Duodenal mucosa (tissue), 2 donors: ENCODE measurements around the gene RNF217.

Experiments
- H3K27ac ChIP-seq: one replicate; pipeline ENCODE4 v1.7.0; 2013; ENCODE audit warnings: low read depth, low read length
- H3K27me3 ChIP-seq, 2 donors: one replicate each; pipeline ENCODE4 v1.7.0; 2013; ENCODE audit warnings: low read length in 2 of 2, control low read depth in 1 of 2; ENCODE audit not compliant: insufficient read depth in 2 of 2, control insufficient read depth in 1 of 2
- H3K36me3 ChIP-seq, 2 donors: one replicate each; pipeline ENCODE4 v1.7.0; 2013; ENCODE audit warnings: low read length in 2 of 2, control low read depth in 1 of 2; ENCODE audit not compliant: insufficient read depth in 2 of 2, control insufficient read depth in 1 of 2
- H3K4me1 ChIP-seq, 2 donors: one replicate each; pipeline ENCODE4 v1.7.0; 2013; ENCODE audit warnings: low read length in 2 of 2, control low read depth in 1 of 2; ENCODE audit not compliant: insufficient read depth in 2 of 2, control insufficient read depth in 1 of 2
- H3K4me3 ChIP-seq, 2 donors: one replicate each; pipeline ENCODE4 v1.7.0; 2013; ENCODE audit warnings: low read length in 2 of 2, low read depth in 1 of 2
- H3K9ac ChIP-seq, 2 donors: one replicate each; pipeline ENCODE4 v1.7.0; 2013; ENCODE audit warnings: low read length in 2 of 2, low read depth in 1 of 2
- H3K9me3 ChIP-seq, 2 donors: one replicate each; pipeline ENCODE4 v1.7.0; 2013; ENCODE audit warnings: low read length in 2 of 2, control low read depth in 1 of 2; ENCODE audit not compliant: control insufficient read depth in 1 of 2

RNF217 gene

GRCh38 chr6:125046107-125046925, 84.1 kb downstream of the RNF217 start:
- Histone ChIP-seq H3K4me3 (no peak overlapping the region), H3K4me1 (no peaks in the 10 kb centered on the region), H3K9ac (no peak overlapping the region), H3K36me3 (no peaks in the 10 kb centered on the region), H3K27me3 (no peaks in the 10 kb centered on the region), H3K9me3 (no peaks in the 10 kb centered on the region), H3K27ac (no peak overlapping the region)

- Histone ChIP-seq H3K4me3 (no peak overlapping the region), H3K27ac (no peak overlapping the region), H3K27me3 (no peaks in the 10 kb centered on the region), H3K9ac (no peak overlapping the region), H3K36me3 (no peaks in the 10 kb centered on the region), H3K4me1 (no peaks in the 10 kb centered on the region), H3K9me3 (no peaks in the 10 kb centered on the region)
These were observed 86.0 kb downstream of the RNF217 start for GRCh38 chr6:125048274-125048673.

GRCh38 chr6:125050663-125051318, 88.6 kb downstream of the RNF217 start:
- no peaks in the 10 kb centered on the region for H3K36me3 ChIP-seq
- H3K9me3 ChIP-seq = no peaks in the 10 kb centered on the region
- H3K4me3 ChIP-seq = no peak overlapping the region
- no peaks in the 10 kb centered on the region for H3K27me3 ChIP-seq
- H3K27ac ChIP-seq = no peak overlapping the region
- H3K4me1 ChIP-seq = no peaks in the 10 kb centered on the region
- no peak overlapping the region for H3K9ac ChIP-seq

GRCh38 chr6:125053809-125054208, 91.6 kb downstream of the RNF217 start:
- Histone ChIP-seq H3K9me3 (no peaks in the 10 kb centered on the region), H3K4me1 (no peaks in the 10 kb centered on the region), H3K9ac (no peak overlapping the region), H3K27me3 (no peaks in the 10 kb centered on the region), H3K36me3 (no peaks in the 10 kb centered on the region), H3K27ac (no peak overlapping the region), H3K4me3 (no peak overlapping the region)

- no peaks in the 10 kb centered on the region for H3K36me3 ChIP-seq
- H3K9me3 ChIP-seq = no peaks in the 10 kb centered on the region
- no peak overlapping the region for H3K9ac ChIP-seq
- no peak overlapping the region for H3K27ac ChIP-seq
- H3K4me3 ChIP-seq = no peak overlapping the region
- H3K4me1 ChIP-seq = no peaks in the 10 kb centered on the region
- no peaks in the 10 kb centered on the region for H3K27me3 ChIP-seq
These were observed 92.1 kb downstream of the RNF217 start for GRCh38 chr6:125054331-125054730.

GRCh38 chr6:125057392-125058246, 95.4 kb downstream of the RNF217 start:
- Histone ChIP-seq H3K9ac (no peak overlapping the region), H3K4me3 (no peak overlapping the region), H3K9me3 (no peaks in the 10 kb centered on the region), H3K27me3 (no peaks in the 10 kb centered on the region), H3K36me3 (no peaks in the 10 kb centered on the region), H3K27ac (no peak overlapping the region), H3K4me1 (no peaks in the 10 kb centered on the region)

GRCh38 chr6:125058546-125058945, 96.3 kb downstream of the RNF217 start:
- Histone ChIP-seq H3K36me3 (no peaks in the 10 kb centered on the region), H3K4me1 (no peaks in the 10 kb centered on the region), H3K9ac (no peak overlapping the region), H3K27me3 (no peaks in the 10 kb centered on the region), H3K4me3 (no peak overlapping the region), H3K27ac (no peak overlapping the region), H3K9me3 (no peaks in the 10 kb centered on the region)

- H3K27me3 ChIP-seq = no peaks in the 10 kb centered on the region
- no peak overlapping the region for H3K9ac ChIP-seq
- H3K36me3 ChIP-seq = no peaks in the 10 kb centered on the region
These were observed 101.1 kb downstream of the RNF217 start for GRCh38 chr6:125063307-125063706.

GRCh38 chr6:125066140-125066539, 103.9 kb downstream of the RNF217 start:
- Histone ChIP-seq H3K9ac (no peak overlapping the region), H3K4me1 (peaks cover 0 to 5% of the 10 kb centered on the region in 2 donors), H3K9me3 (no peaks in the 10 kb centered on the region), H3K27ac (no peak overlapping the region), H3K4me3 (no peak overlapping the region), H3K27me3 (no peaks in the 10 kb centered on the region), H3K36me3 (no peaks in the 10 kb centered on the region)

More at GRCh38 chr6:125063307-125063706, 101.1 kb downstream of the RNF217 start:
- H3K4me1 ChIP-seq = peaks cover 0 to 5% of the 10 kb centered on the region in 2 donors
- H3K4me3 ChIP-seq = no peak overlapping the region
- no peaks in the 10 kb centered on the region for H3K9me3 ChIP-seq
- H3K27ac ChIP-seq = no peak overlapping the region

- Histone ChIP-seq H3K9ac (no peak overlapping the region), H3K27me3 (no peaks in the 10 kb centered on the region), H3K4me1 (peaks cover 0 to 5% of the 10 kb centered on the region in 2 donors), H3K27ac (no peak overlapping the region), H3K4me3 (no peak overlapping the region), H3K9me3 (no peaks in the 10 kb centered on the region), H3K36me3 (no peaks in the 10 kb centered on the region)
These were observed 104.7 kb downstream of the RNF217 start for GRCh38 chr6:125066964-125067363.
